Measurements from ENCODE around the gene SIGLEC11.
"Not testable (repeated sequence)": the region's sequence is repeated elsewhere in the genome, so short reads cannot be mapped to it uniquely, and the experiment has no call there.

SIGLEC11 gene

DNA sequence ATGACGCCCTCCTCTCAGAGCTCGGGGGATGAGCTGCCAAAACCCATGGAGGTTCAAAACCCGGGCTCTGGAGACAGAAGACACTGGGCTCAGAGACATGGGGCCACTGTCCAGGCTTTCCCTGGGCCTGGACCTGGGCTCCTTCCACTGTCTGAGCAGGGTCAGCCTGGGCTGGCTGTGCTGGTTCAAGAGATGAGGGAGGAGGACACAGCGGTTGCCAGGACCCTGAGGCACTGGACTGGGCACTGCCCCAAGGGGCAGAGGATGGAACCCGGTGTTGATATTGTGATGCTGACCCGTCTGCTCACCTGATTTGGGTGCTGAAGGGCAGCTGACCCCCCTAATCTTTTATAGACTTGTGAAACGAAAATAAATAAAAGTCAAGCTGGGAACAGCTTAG, 14.1 kb upstream of the SIGLEC11 start:
- DNase-seq (ENCODE audit: low read depth) = no peak
- no peak for TF ChIP-seq CTCF (conservative IDR thresholded peaks at IDR 0.05; ENCODE audit: control insufficient read depth, insufficient read depth, low read depth, low read length)
- H3K4me3 ChIP-seq (ENCODE audit: control insufficient read depth, low read depth, low read length) = no peak overlapping the region

DNA sequence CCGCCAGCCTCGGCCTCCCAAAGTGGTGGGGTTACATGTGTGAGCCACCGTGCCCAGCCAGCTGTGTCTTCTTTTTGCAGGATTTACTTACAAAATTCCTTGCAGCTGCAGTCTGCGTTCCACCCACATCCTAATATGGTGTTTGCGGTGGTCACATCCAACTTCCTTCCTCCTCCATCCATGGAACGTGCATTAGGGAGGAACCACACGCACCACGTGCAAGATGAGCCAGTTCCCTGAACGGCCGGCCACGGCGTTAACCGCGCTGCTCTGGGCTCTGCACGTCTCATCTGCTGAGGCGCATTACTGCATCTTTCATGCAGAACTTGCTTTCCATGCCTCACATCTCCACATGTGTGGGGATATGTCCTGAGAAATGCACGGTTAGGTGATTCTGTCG, 13.0 kb upstream of the SIGLEC11 start:
- no peak overlapping the region for H3K4me3 ChIP-seq (ENCODE audit: control insufficient read depth, low read depth, low read length)
- DNase-seq (ENCODE audit: low read depth) = no peak
- no peak for TF ChIP-seq CTCF (conservative IDR thresholded peaks at IDR 0.05; ENCODE audit: control insufficient read depth, insufficient read depth, low read depth, low read length)

DNA sequence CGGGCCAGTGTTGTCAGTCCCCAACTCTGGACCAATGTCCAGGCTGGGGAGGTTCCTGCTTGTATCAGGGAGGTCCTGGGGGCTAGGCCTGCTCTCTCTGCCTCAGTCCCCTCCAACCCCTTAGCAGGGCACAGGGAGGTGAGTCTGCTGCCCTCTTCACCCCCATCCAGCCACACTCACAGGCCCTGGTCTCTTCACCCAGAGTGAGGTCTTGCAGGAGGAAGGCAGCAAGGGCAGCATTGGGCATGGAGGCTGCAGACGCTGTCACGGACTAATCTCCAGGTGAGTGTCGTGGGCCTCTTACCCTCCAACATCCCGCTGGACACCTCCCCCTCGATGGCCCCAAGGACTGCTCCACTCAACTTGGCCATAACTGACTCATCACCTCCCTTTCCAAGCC, 11.9 kb upstream of the SIGLEC11 start:
- TF ChIP-seq CTCF (conservative IDR thresholded peaks at IDR 0.05; ENCODE audit: control insufficient read depth, insufficient read depth, low read depth, low read length) = no peak
- DNase-seq (ENCODE audit: low read depth) = no peak
- no peak overlapping the region for H3K4me3 ChIP-seq (ENCODE audit: control insufficient read depth, low read depth, low read length)

DNA sequence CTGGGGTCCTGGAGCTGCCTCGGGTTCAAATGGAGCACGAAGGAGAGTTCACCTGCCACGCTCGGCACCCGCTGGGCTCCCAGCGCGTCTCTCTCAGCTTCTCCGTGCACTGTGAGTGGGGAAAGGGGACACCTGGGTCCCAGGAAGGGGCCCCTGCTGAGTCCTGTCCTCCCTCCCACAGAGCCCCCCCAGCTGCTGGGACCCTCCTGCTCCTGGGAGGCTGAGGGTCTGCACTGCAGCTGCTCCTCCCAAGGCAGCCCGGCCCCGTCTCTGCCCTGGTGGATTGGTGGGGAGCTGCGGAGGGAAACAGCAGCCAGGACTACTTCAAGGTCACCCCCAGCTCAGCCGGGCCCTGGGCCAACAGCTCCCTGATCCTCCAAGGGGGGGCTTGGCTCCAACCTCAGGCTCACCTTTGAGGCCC, 11.0 kb upstream of the SIGLEC11 start:
- DNase-seq (ENCODE audit: low read depth) = no peak
- H3K4me3 ChIP-seq (ENCODE audit: control insufficient read depth, low read depth, low read length) = no peak overlapping the region
- TF ChIP-seq CTCF (conservative IDR thresholded peaks at IDR 0.05; ENCODE audit: control insufficient read depth, insufficient read depth, low read depth, low read length) = no peak

DNA sequence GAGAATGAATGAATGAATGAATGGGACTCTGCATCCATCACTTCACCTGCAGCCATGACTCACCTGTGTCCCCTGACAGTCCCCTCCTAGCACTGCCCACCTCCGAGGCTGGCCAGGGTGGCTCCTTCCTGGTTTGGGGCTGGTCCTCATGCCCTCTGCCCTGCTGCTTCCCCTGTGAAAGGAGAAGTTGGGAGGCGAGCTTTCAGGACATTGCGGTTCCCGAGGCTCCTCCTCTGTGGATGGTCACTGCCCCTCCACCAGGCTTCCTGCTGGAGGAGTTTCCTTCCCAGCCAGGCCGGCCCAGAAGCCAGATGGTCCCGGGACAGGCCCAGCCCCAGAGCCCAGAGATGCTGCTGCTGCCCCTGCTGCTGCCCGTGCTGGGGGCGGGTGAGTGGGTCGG, 8.4 kb upstream of the SIGLEC11 start:
- H3K4me3 ChIP-seq (ENCODE audit: control insufficient read depth, low read depth, low read length); DNase-seq (ENCODE audit: low read depth): not testable (repeated sequence)

GRCh38 chr19:49968279-49968922, 7.4 kb upstream of the SIGLEC11 start:
- H3K4me3 ChIP-seq (ENCODE audit: control insufficient read depth, low read depth, low read length) = no peak overlapping the region
- no peak for TF ChIP-seq CTCF (conservative IDR thresholded peaks at IDR 0.05; ENCODE audit: control insufficient read depth, insufficient read depth, low read depth, low read length)
- no peak for DNase-seq (ENCODE audit: low read depth)

- not testable (repeated sequence) for H3K4me3 ChIP-seq (ENCODE audit: control insufficient read depth, low read depth, low read length); DNase-seq (ENCODE audit: low read depth)
These were observed 1.1 kb downstream of the SIGLEC11 start for GRCh38 chr19:49959892-49960291.

DNA sequence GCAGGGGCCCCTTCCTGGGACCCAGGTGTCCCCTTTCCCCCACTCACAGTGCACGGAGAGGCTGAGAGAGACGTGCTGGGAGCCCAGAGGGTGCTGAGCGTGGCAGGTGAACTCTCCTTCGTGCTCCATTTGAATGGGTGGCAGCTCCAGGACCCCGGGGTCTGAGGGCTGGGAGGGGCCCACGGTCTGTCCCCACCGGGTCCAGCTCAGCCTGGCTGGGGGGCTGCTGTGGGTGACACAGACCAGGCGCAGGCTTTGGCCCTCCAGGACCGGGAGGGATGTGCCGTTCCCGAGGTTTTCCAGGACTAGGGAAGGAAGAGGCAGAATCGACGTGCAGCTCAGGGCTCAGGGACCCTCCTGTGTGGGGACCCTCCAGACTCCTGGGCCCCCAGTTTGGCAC, 2.4 kb downstream of the SIGLEC11 start:
- not testable (repeated sequence) for H3K4me3 ChIP-seq (ENCODE audit: control insufficient read depth, low read depth, low read length); DNase-seq (ENCODE audit: low read depth)

DNA sequence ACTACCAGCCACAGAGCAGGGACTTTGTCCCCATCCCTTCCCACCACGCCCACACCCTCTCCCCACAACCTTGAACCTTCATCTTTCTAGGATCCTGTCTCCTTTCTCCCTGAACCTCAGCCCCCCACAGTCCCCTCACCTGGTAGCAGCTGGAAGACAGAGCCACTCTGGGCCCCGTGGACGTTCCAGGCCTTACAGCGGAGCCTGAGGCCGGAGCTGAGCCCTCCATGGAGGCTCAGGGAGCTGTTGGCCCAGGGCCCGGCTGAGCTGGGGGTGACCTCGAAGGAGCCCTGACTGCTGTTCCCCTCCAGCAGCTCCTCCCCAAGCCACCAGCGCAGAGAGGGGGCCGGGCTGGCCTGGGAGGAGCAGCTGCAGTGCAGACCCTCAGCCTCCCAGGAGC, 2.8 kb downstream of the SIGLEC11 start:
- DNase-seq (ENCODE audit: low read depth); H3K4me3 ChIP-seq (ENCODE audit: control insufficient read depth, low read depth, low read length): not testable (repeated sequence)

Data from fibroblast of mammary gland (primary cell).